ENCODE data around the gene NEUROG2.
"Not testable (repeated sequence)": the region's sequence is repeated elsewhere in the genome, so short reads cannot be mapped to it uniquely, and the experiment has no call there.

The NEUROG2 gene

DNA sequence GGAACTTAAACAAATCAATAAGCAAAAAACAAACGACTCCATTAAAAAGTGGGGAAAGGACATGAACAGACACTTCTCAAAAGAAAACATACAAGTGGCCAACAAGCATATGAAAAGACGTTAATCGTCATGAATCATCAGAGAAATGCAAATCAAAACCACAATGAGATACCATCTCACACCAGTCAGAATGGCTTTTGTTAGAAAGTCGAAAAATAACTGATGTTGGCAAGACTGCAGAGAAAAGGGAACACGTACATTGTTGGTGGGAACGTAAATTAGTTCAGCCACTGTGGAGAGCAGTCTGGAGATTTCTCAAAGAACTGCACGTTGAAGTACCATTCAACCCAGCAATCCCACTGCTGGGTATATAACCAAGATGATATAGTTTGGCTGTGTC is 23.7 kb downstream of the NEUROG2 start:
- in situ Hi-C loops (cut with HindIII; ENCODE audit: low sequenced_read_pairs) = no loop called here
- no peak for DNase-seq (ENCODE audit: low read depth, low spot score)
- H3K4me3 ChIP-seq (ENCODE audit: low read depth, low read length) = no peak overlapping the region
- TF ChIP-seq, protein P1, sequence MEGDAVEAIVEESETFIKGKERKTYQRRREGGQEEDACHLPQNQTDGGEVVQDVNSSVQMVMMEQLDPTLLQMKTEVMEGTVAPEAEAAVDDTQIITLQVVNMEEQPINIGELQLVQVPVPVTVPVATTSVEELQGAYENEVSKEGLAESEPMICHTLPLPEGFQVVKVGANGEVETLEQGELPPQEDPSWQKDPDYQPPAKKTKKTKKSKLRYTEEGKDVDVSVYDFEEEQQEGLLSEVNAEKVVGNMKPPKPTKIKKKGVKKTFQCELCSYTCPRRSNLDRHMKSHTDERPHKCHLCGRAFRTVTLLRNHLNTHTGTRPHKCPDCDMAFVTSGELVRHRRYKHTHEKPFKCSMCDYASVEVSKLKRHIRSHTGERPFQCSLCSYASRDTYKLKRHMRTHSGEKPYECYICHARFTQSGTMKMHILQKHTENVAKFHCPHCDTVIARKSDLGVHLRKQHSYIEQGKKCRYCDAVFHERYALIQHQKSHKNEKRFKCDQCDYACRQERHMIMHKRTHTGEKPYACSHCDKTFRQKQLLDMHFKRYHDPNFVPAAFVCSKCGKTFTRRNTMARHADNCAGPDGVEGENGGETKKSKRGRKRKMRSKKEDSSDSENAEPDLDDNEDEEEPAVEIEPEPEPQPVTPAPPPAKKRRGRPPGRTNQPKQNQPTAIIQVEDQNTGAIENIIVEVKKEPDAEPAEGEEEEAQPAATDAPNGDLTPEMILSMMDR (IDR thresholded peaks at IDR 0.05; ENCODE audit: low read depth, low read length) = no peak

DNA sequence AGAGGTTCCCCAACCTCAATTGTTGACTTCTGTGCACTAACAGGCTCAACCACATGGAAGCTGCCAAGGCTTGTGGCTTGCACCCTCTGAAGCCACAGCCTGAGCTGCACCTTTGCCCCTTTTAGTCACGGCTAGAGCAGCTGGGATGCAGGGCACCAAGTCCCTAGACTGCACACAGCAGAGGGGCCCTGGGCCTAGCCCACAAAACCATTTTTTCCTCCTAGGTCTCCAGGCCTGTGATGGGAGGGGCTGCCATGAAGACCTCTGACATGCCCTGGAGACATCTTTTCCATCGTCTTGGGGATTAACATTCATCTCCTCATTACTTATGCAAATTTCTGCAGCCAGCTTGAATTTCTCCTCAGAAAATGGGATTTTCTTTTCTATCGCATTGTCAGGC is 25.2 kb downstream of the NEUROG2 start:
- H3K4me3 ChIP-seq (ENCODE audit: low read depth, low read length); in situ Hi-C loops (cut with HindIII; ENCODE audit: low sequenced_read_pairs); DNase-seq (ENCODE audit: low read depth, low spot score): not testable (repeated sequence)

DNA sequence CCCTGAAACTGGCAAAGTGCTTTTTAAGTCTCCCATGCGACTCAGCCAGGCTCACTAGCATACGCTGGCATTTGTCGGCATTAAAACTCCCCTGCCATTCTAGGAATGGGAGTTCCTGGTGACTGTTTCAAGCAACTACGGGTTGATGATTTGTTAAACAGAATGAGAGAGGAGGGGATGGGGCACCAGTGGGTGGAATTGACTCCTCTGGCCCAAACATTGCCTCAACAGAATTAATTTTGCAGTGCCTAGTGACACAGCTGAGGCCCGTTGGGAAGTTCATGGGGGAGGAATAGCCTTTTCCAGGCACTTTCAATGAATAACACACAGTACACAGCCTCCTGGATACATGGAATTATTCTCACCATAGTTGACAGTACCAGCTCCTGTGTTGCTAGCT is 30.1 kb downstream of the NEUROG2 start:
- in situ Hi-C loops (cut with HindIII; ENCODE audit: low sequenced_read_pairs) = no loop called here

DNA sequence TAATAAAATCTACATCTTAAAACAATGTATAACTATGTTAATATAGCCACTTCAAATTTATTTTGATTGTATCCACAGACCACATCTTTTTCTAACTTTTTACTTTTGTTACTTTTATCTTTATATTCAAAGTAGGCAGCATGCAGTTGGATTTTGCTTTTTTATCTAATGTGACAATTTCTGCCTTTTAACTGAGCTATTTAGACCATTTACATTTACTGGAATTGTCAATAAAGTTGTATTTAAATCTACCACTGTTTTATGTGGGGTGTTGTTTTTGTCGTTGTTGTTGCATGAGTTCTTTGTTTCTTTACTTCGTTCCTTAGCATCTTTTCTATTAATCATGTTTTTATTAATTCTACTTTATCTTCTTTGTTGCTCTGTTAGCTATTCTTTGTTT is 42.0 kb downstream of the NEUROG2 start:
- TF ChIP-seq, protein P1 (IDR thresholded peaks at IDR 0.05; ENCODE audit: low read depth, low read length) = no peak
- in situ Hi-C loops (cut with HindIII; ENCODE audit: low sequenced_read_pairs) = no loop called here

More for the DNA sequence above, 30.1 kb downstream of the NEUROG2 start:
- TF ChIP-seq, protein P1 (IDR thresholded peaks at IDR 0.05; ENCODE audit: low read depth, low read length) = no peak
- no peak overlapping the region for H3K4me3 ChIP-seq (ENCODE audit: low read depth, low read length)
- DNase-seq (ENCODE audit: low read depth, low spot score) = no peak

DNA sequence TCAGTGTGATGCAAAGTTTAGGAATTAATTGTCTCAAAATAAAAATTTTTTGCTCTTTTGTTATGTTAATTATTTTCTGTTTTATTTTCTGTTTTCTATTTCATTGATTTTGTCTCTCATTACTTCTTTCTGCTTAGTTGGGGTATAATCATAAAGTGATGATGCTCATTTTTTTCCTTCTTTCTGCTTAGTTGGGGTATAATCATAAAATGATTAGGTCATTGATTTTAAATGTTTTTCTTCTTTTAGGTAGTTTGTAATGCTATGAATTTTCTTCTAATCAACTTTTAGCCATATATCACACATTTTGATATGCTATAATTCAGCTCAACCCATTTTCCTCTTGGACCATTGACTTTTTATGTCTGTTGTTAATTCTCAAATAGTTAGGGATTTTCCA is 43.7 kb downstream of the NEUROG2 start:
- no peak for DNase-seq (ENCODE audit: low read depth, low spot score)
- in situ Hi-C loops (cut with HindIII; ENCODE audit: low sequenced_read_pairs) = no loop called here
- no peak overlapping the region for H3K4me3 ChIP-seq (ENCODE audit: low read depth, low read length)
- TF ChIP-seq, protein P1 (IDR thresholded peaks at IDR 0.05; ENCODE audit: low read depth, low read length) = no peak

More for the DNA sequence above, 42.0 kb downstream of the NEUROG2 start:
- DNase-seq (ENCODE audit: low read depth, low spot score) = no peak
- no peak overlapping the region for H3K4me3 ChIP-seq (ENCODE audit: low read depth, low read length)

Measured in astrocyte of the spinal cord (primary cell).